ENCODE results near the gene ZNF407.
A peak's percentile ranks its signal among the peaks of the same experiment; 100 is the strongest.

Gene ZNF407

GRCh38 chr18:75035928-75036327, 438.3 kb downstream of the ZNF407 start:
- DNase-seq (ENCODE audit: low read depth) = no peak
- H3K4me3 ChIP-seq (ENCODE audit: control insufficient read depth, low read depth, low read length) = no peak overlapping the region
- TF ChIP-seq CTCF (IDR thresholded peaks at IDR 0.05; ENCODE audit: control insufficient read depth, insufficient read depth, low read depth, low read length, missing control alignments) = no peak

- no peak for TF ChIP-seq CTCF (IDR thresholded peaks at IDR 0.05; ENCODE audit: control insufficient read depth, insufficient read depth, low read depth, low read length, missing control alignments)
- DNase-seq (ENCODE audit: low read depth) = no peak
- no peak overlapping the region for H3K4me3 ChIP-seq (ENCODE audit: control insufficient read depth, low read depth, low read length)
These were observed 439.4 kb downstream of the ZNF407 start for GRCh38 chr18:75036917-75037688.

GRCh38 chr18:75037689-75037955, 440.0 kb downstream of the ZNF407 start:
- H3K4me3 ChIP-seq (ENCODE audit: control insufficient read depth, low read depth, low read length) = no peak overlapping the region
- TF ChIP-seq CTCF (IDR thresholded peaks at IDR 0.05; ENCODE audit: control insufficient read depth, insufficient read depth, low read depth, low read length, missing control alignments) = no peak
- no peak for DNase-seq (ENCODE audit: low read depth)

- peak; percentile 51 for TF ChIP-seq CTCF (IDR thresholded peaks at IDR 0.05; ENCODE audit: control insufficient read depth, insufficient read depth, low read depth, low read length, missing control alignments)
- DNase-seq (ENCODE audit: low read depth) = peak; percentile 2
- H3K4me3 ChIP-seq (ENCODE audit: control insufficient read depth, low read depth, low read length) = no peak overlapping the region
These were observed 443.9 kb downstream of the ZNF407 start for GRCh38 chr18:75041586-75041985.

GRCh38 chr18:75043478-75043877, 445.8 kb downstream of the ZNF407 start:
- no peak for TF ChIP-seq CTCF (IDR thresholded peaks at IDR 0.05; ENCODE audit: control insufficient read depth, insufficient read depth, low read depth, low read length, missing control alignments)
- no peak for DNase-seq (ENCODE audit: low read depth)
- H3K4me3 ChIP-seq (ENCODE audit: control insufficient read depth, low read depth, low read length) = no peak overlapping the region

- H3K4me3 ChIP-seq (ENCODE audit: control insufficient read depth, low read depth, low read length) = no peak overlapping the region
- no peak for DNase-seq (ENCODE audit: low read depth)
- TF ChIP-seq CTCF (IDR thresholded peaks at IDR 0.05; ENCODE audit: control insufficient read depth, insufficient read depth, low read depth, low read length, missing control alignments) = no peak
These were observed 446.6 kb downstream of the ZNF407 start for GRCh38 chr18:75044296-75044695.
